ENCODE results near the gene RFT1. TPM values are rescaled to one million over a fixed set of nuclear protein-coding genes. Genes with fewer than 3 reads are reported as not detected.

The RFT1 gene
- total and polyA plus RNA-seq, 2 of the 13 experiments (the other 11 are each of a cell fraction or from before 2014, with no cell fraction given) = 23.2 to 37.0 TPM

- TF ChIP-seq ZNF646 (CRISPR knock-in tag; IDR thresholded peaks at IDR 0.05) (no peak), ZNF619 (CRISPR knock-in tag; IDR thresholded peaks at IDR 0.05) (no peak), ARNT2 (CRISPR knock-in tag; IDR thresholded peaks at IDR 0.05; ENCODE audit: low read depth) (peak; percentile 76; the same call in 1 of the 2 replicates), CEBPZ (IDR thresholded peaks at IDR 0.05; ENCODE audit: low read length) (no peak), ZNF496 (CRISPR knock-in tag; IDR thresholded peaks at IDR 0.05; ENCODE audit: insufficient replicate concordance) (no peak), ZKSCAN5 (CRISPR knock-in tag; IDR thresholded peaks at IDR 0.05) (no peak), ZNF224 (CRISPR knock-in tag; IDR thresholded peaks at IDR 0.05) (peak; percentile 65; the same call in 1 of the 2 replicates), TOPORS (CRISPR knock-in tag; IDR thresholded peaks at IDR 0.05) (no peak), ZNF749 (CRISPR knock-in tag; IDR thresholded peaks at IDR 0.05; ENCODE audit: borderline replicate concordance) (peak; percentile 71; the same call in 1 of the 2 replicates), ZSCAN5A (CRISPR knock-in tag; IDR thresholded peaks at IDR 0.05; ENCODE audit: borderline replicate concordance) (no peak), RAD21 (CRISPR knock-in tag; IDR thresholded peaks at IDR 0.05) (peak; percentile 23), FLYWCH1 (CRISPR knock-in tag; IDR thresholded peaks at IDR 0.05) (no peak), KLF6 (CRISPR knock-in tag; IDR thresholded peaks at IDR 0.05) (no peak), HOXA5 (CRISPR knock-in tag; IDR thresholded peaks at IDR 0.05) (no peak; the same call in 1 of the 2 replicates), ZNF329 (CRISPR knock-in tag; IDR thresholded peaks at IDR 0.05; ENCODE audit: low read depth) (no peak), ZNF3 (CRISPR knock-in tag; IDR thresholded peaks at IDR 0.05) (peak; percentile 55; the same call in 1 of the 2 replicates), SP140L (CRISPR knock-in tag; IDR thresholded peaks at IDR 0.05; ENCODE audit: borderline replicate concordance) (no peak), ZNF138 (CRISPR knock-in tag; IDR thresholded peaks at IDR 0.05; ENCODE audit: low read depth) (peak; percentile 89; the same call in 1 of the 2 replicates)
These were observed at the start of gene RFT1 (continued) for GRCh38 chr3:53130179-53131061.
